ENCODE results near the gene C5orf63.
A peak's percentile ranks its signal among the peaks of the same experiment; 100 is the strongest.

C5orf63 gene

GRCh38 chr5:127031863-127032232, 41.5 kb downstream of the C5orf63 start:
- ChIA-PET CTCF (interaction anchor here (0.6 to 1.6 kb wide), 2 partner anchors 9 to 224 kb away, joined by 3 to 10 read pairs; no protein-coding TSS in a partner anchor), POLR2A (interaction anchor here (1.6 to 2.3 kb wide), 3 partner anchors 9 to 254 kb away, joined by 4 to 12 read pairs (median 9); partner anchors contain the start of gene LMNB1)
- TF ChIP-seq HDGF (IDR thresholded peaks at IDR 0.05; ENCODE audit: borderline replicate concordance) (no peak), BHLHE40 (IDR thresholded peaks at IDR 0.05; ENCODE audit: borderline replicate concordance) (no peak), NFRKB (IDR thresholded peaks at IDR 0.05) (no peak)
- no peak for DNase-seq (ENCODE audit: extremely low spot score)

- TF ChIP-seq L3MBTL2 (conservative IDR thresholded peaks at IDR 0.05) (peak; percentile 53; the same call in 1 of the 2 replicates), ARNT (IDR thresholded peaks at IDR 0.05) (no peak)
- DNase-seq (ENCODE audit: extremely low spot score) = peak; percentile 25
- ChIA-PET CTCF (interaction anchor here (1.6 kb wide), 1 partner anchor 10 kb away, joined by 3 read pairs; no protein-coding TSS in a partner anchor), POLR2A (interaction anchor here (0.8 to 2.3 kb wide), 5 partner anchors 10 to 254 kb away, joined by 3 to 12 read pairs (median 6); partner anchors contain the start of gene LMNB1)
Measured at GRCh38 chr5:127031147-127031862, 42.0 kb downstream of the C5orf63 start.

- peak; percentile 97 for DNase-seq (ENCODE audit: extremely low spot score)
- CTCF ChIA-PET = interaction anchor here (1.6 kb wide), 1 partner anchor 10 kb away, joined by 3 read pairs; no protein-coding TSS in a partner anchor
- TF ChIP-seq L3MBTL2 (conservative IDR thresholded peaks at IDR 0.05) = peak; percentile 62
- 0 out of 2 replicates have a peak, but pooled peaks have one; percentile 7 for TF ChIP-seq CTBP1 (IDR thresholded peaks at IDR 0.05; ENCODE audit: borderline replicate concordance)
- TF ChIP-seq ZNF384 (IDR thresholded peaks at IDR 0.05) = no peak
- no peak for TF ChIP-seq TARDBP (IDR thresholded peaks at IDR 0.05)
- TF ChIP-seq PKNOX1 (IDR thresholded peaks at IDR 0.05) = peak; percentile 99
- TF ChIP-seq SUZ12 (IDR thresholded peaks at IDR 0.05) = no peak
- TF ChIP-seq HDGF (IDR thresholded peaks at IDR 0.05; ENCODE audit: borderline replicate concordance) = no peak
- no peak for TF ChIP-seq ELF4 (IDR thresholded peaks at IDR 0.05)
- no peak for TF ChIP-seq FOXA1 (IDR thresholded peaks at IDR 0.05)
- TF ChIP-seq ARNT (IDR thresholded peaks at IDR 0.05) = no peak
- no peak for TF ChIP-seq SP1 (IDR thresholded peaks at IDR 0.05)
- no peak for TF ChIP-seq FOXK2 (IDR thresholded peaks at IDR 0.05)
- POLR2A ChIA-PET = interaction anchor here (0.5 to 2.3 kb wide), 7 partner anchors 10 to 253 kb away, joined by 3 to 12 read pairs (median 4); partner anchors contain the start of gene LMNB1
Measured at GRCh38 chr5:127030259-127031146, 42.8 kb downstream of the C5orf63 start, which contains the start of gene MARCHF3. MARCHF3 (minus strand) TSS chr5:127030558; CDS start chr5:126918171, 112,387 bp downstream.

- DNase-seq (ENCODE audit: extremely low spot score) = peak; percentile 66
- CTCF ChIA-PET = interaction anchor here (0.8 kb wide), 1 partner anchor 16 kb away, joined by 4 read pairs; no protein-coding TSS in a partner anchor
- POLR2A ChIA-PET = interaction anchor here (1.6 kb wide), 1 partner anchor 252 kb away, joined by 6 read pairs; no protein-coding TSS in a partner anchor
- TF ChIP-seq FOXM1 (IDR thresholded peaks at IDR 0.05; ENCODE audit: borderline replicate concordance) (no peak), FOXA1 (IDR thresholded peaks at IDR 0.05) (no peak), FOXK2 (IDR thresholded peaks at IDR 0.05) (no peak), HDGF (IDR thresholded peaks at IDR 0.05; ENCODE audit: borderline replicate concordance) (no peak), SP1 (IDR thresholded peaks at IDR 0.05) (no peak), ELF4 (IDR thresholded peaks at IDR 0.05) (no peak), LEF1 (IDR thresholded peaks at IDR 0.05; ENCODE audit: borderline replicate concordance) (no peak), CTBP1 (IDR thresholded peaks at IDR 0.05; ENCODE audit: borderline replicate concordance) (no peak), BHLHE40 (IDR thresholded peaks at IDR 0.05; ENCODE audit: borderline replicate concordance) (no peak), L3MBTL2 (conservative IDR thresholded peaks at IDR 0.05) (no peak; the same call in 1 of the 2 replicates), ZNF384 (IDR thresholded peaks at IDR 0.05) (no peak), ARNT (IDR thresholded peaks at IDR 0.05) (no peak), TARDBP (IDR thresholded peaks at IDR 0.05) (no peak), PKNOX1 (IDR thresholded peaks at IDR 0.05) (no peak), SUZ12 (IDR thresholded peaks at IDR 0.05) (no peak), NFRKB (IDR thresholded peaks at IDR 0.05) (no peak)
Measured at GRCh38 chr5:127029581-127030258, 43.6 kb downstream of the C5orf63 start.

GRCh38 chr5:127028822-127029457, 44.4 kb downstream of the C5orf63 start:
- TF ChIP-seq ELF4 (IDR thresholded peaks at IDR 0.05) = no peak
- TF ChIP-seq FOXK2 (IDR thresholded peaks at IDR 0.05) = no peak
- TF ChIP-seq FOXA1 (IDR thresholded peaks at IDR 0.05) = no peak
- TF ChIP-seq SP1 (IDR thresholded peaks at IDR 0.05) = no peak
- TF ChIP-seq SUZ12 (IDR thresholded peaks at IDR 0.05) = no peak
- TF ChIP-seq ZNF384 (IDR thresholded peaks at IDR 0.05) = no peak
- TF ChIP-seq PKNOX1 (IDR thresholded peaks at IDR 0.05) = no peak
- CTCF ChIA-PET = interaction anchor here (0.7 to 1.3 kb wide), 4 partner anchors 16 to 434 kb away, joined by 3 to 8 read pairs (median 4); partner anchors contain the start of gene ALDH7A1
- peak; percentile 46 for DNase-seq (ENCODE audit: extremely low spot score)
- POLR2A ChIA-PET = interaction anchor here (1.2 to 1.6 kb wide), 2 partner anchors 44 to 251 kb away, joined by 3 to 6 read pairs; no protein-coding TSS in a partner anchor

All from HEK293T (cell line).